GM21619 (cell line): ENCODE data around the gene ATRNL1.
"Not testable (repeated sequence)": the region's sequence is repeated elsewhere in the genome, so short reads cannot be mapped to it uniquely, and the experiment has no call there.

Source experiments
- ATAC-seq: cut with Tn5 transposase; IDR thresholded peaks from one replicate; pipeline ENCODE4 v1.9.1; 2021; ENCODE audit not compliant: unreplicated experiment

The ATRNL1 gene

DNA sequence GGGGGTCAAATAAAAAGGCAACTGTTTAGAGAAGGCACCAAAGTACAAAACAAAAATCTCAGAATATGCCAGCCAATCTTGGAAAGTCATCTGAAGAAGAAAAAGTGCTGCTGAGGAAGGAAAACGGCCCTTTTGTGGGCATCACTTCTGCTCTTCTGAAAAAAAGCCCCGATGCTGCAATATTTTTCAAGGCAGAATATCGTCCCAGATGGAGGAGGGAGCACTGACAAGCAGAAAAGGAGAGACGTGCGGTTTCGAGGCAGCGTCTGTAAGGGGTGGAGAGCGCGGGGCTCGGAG lies 959 bp upstream of the ATRNL1 start:
- ATAC-seq: peak; percentile 17

GRCh38 chr10:115092555-115093285 lies 445 bp upstream of the ATRNL1 start:
- ATAC-seq: peak; percentile 68

DNA sequence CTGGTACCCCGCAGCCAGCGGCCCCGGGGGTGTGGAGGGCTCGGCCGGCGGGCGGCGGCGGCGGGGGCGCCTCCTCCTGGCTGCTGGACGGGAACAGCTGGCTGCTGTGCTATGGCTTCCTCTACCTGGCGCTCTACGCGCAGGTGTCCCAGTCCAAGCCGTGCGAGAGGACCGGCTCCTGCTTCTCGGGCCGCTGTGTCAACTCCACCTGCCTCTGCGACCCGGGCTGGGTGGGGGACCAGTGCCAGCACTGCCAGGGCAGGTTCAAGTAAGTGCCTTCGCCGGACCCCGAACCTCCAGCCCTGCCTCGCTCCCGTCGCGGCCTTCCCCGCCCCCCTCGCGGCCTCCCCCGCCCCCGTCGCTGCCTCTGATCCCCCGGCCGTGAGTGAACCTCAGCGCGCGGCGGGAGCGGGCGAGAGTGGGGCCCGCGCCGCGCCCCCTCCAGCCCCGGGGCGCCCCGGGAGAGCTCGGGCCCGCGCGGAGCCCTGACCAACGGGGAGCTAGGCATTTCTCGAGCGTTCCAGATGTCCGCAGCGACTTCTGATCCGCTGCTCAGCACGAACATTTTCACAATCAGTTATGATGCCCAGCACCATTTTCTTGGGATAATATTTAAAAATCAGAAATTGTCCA lies 727 bp downstream of the ATRNL1 start:
- ATAC-seq: peak; percentile 49

- ATAC-seq: no peak
Observed at GRCh38 chr10:115094416-115095140, 1.4 kb downstream of the ATRNL1 start.

- no peak for ATAC-seq
Observed at GRCh38 chr10:115095758-115096157, 2.6 kb downstream of the ATRNL1 start.

DNA sequence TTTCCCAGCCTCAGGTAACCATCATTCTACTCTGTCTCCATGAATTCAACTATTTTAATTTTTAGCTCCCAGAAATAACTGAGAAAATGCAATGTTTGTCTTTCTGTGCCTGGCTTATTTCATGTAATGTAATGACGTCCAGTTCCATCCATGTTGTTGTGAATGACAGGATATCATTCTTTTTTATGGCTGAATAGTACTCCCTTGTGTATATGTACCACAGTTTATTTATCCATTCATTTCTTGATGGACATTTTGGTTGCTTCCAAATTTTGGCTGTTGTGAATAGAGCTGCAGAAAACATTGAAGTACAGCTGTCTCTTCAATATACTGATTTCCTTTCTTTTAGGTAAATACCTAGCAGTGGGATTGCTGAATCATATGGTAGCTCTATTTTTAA lies 10.5 kb downstream of the ATRNL1 start:
- ATAC-seq: no peak

- ATAC-seq: not testable (repeated sequence)
Observed at GRCh38 chr10:115105411-115105810, 12.2 kb downstream of the ATRNL1 start.

GRCh38 chr10:115107830-115108229 lies 14.7 kb downstream of the ATRNL1 start:
- no peak for ATAC-seq

DNA sequence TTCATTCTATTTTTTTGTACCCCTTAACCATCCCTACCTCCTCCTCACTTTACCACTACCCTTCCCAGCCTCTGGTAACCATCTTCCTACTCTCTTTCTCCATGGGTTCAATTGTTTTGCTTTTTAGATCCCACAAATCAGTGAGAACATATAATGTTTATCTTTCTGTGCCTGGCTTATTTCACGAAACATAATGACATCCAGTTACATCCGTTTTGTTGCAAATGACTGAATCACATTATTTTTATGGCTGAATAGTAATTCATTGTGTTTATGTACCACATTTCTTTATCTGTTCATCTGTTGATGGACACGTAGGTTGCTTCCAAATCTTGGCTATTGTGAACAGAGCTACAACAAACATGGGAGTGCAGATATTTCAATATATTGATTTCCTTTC lies 24.1 kb downstream of the ATRNL1 start:
- ATAC-seq: no peak

DNA sequence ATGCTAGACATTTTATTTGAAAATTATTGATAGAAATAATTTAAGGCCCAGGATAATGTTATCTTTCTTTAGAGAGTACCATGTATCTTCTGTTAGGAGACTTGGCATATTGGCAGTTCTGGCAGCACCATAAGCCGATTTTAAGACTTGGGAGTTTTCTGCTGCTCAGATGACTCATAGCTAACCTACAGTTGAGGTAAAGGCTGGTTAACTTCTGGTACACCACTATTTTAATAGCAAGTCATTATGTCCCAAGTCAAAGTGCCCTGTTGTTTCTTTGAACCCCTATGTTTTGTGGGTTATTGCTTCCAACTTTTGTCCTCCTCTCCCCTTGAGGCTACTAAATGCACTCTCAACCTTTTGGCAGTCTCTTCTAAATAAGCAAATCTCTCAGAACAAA lies 25.2 kb downstream of the ATRNL1 start:
- peak; percentile 57 for ATAC-seq

DNA sequence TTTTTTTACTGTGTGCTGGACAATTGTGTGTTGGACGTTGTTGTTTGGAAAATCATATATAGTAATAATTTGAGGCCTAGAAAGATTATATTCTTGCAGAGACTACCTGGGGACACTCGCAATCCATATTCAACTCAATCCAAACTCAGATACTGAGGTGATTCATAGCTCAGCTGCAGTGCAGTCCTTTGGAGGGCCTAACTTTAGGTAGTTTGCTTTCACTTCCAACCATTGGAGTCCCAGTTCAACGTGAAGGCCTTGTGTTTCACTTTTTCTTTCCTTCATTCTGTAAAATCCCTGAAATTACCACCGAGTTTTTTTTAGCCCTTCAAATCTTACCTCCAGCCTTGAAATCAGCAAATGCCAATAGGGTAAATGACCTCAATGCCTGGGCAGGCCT lies 32.3 kb downstream of the ATRNL1 start:
- peak; percentile 58 for ATAC-seq

GRCh38 chr10:115129752-115130151 lies 36.6 kb downstream of the ATRNL1 start:
- ATAC-seq: no peak

DNA sequence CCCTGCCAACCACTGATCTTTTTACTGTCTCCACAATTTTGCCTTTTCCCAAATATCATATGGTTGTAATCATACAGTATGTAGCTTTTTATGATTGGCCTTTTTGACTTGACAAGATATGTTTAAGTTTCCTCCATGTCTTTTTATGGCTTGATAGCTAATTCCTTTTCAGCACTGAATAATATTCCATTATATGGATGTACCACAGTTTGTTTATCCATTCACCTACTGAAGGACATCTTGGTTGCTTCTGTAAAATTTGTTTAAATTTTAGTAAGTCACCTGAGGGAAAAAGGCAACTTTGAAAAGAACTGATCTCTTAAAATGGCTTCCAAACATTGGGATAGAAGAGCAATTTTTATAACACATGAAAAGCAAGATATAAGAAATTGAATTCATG lies 43.5 kb downstream of the ATRNL1 start:
- no peak for ATAC-seq

GRCh38 chr10:115141254-115141653 lies 48.1 kb downstream of the ATRNL1 start:
- no peak for ATAC-seq

DNA sequence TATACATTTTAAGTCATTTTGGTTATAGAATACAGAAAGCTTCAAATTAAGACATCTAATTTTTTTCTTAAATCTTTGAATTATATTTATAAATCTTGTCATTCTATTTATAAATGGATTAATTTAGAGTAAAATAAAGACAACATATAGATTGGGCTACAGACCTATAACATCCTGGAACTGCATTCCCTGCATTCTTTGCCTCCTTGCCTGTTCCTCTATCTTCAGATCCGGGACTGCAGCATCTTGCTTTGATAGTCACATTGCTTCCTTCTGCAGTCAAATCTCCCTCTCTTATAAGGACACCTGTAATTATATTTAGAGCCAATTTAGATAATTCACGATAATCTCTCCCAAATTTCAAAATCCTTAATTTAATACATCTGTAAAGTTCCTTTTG lies 64.2 kb downstream of the ATRNL1 start:
- ATAC-seq: no peak

- no peak for ATAC-seq
Observed at GRCh38 chr10:115163129-115163528, 70.0 kb downstream of the ATRNL1 start.

GRCh38 chr10:115164220-115164619 lies 71.1 kb downstream of the ATRNL1 start:
- no peak for ATAC-seq

DNA sequence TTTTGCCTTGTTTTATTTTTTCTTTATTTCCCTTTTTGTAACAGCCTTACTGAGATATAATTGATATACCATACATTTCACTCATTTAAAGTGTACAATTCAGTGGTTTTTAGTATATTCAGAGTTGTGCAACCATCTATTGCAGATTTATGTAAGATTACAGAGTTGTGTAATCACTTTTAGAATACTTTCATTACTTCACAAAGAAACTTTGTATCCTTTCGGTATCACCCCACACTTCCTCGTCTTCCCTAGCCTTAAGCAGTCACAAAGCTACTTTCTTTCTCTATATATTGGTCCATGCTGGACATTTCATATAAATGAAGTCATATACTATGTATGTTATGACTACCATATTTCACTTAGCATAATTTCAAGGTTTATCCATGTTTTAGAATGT lies 74.6 kb downstream of the ATRNL1 start:
- ATAC-seq: no peak

GRCh38 chr10:115171392-115171960 lies 78.3 kb downstream of the ATRNL1 start:
- no peak for ATAC-seq

GRCh38 chr10:115173915-115174443 lies 80.8 kb downstream of the ATRNL1 start:
- ATAC-seq: no peak

DNA sequence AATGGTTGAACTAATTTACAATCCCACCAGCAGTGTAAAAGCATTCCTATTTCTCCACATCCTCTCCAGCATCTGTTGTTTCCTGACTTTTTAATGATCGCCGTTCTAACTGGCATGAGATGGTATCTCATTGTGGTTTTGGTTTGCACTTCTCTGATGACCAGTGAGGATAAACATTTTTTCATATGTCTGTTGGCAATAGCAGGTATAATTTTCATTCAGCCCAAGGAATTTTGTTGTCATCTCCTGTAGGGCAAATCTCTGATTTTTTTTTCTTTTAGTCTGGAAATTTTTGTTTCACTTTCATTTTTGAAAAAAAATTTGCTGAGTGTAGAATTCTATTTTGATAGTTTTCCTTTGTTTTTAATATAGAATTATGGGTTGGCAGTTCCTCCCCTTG lies 114.1 kb downstream of the ATRNL1 start:
- not testable (repeated sequence) for ATAC-seq

DNA sequence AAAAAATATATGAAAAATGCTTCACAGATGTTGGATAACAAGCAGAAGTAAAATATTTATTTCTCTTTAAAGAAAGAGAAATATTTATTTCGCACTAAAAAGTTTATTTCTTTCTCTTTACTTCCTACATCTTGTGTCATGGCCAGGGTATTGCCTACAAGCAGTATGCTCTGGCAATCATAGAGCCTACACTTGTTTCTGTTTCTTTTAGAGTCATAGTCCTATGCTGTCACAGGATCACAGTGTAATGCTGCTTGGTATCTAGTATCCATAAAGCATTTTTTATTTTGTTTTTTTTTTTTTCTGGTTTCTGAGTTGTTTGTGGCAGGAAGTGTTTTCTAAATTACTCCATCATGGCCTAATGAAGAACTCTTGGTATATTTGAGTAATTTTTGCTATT lies 116.0 kb downstream of the ATRNL1 start:
- ATAC-seq: no peak
